Right lobe of liver (tissue), 4 donors: ENCODE results near the gene FOXRED2.

Experiments used
- POLR2A ChIP-seq: fragments of 450-650 bp; IDR thresholded peaks from one replicate; pipeline ENCODE4 v1.6.1; 2017; ENCODE audit warnings: antibody characterized with exemption, mild to moderate bottlenecking
- TF ChIP-seq, protein P1 (sequence below), 4 donors: fragments of 200-600 bp in 3 of 4; fragments of 450-650 bp in 1 of 4; IDR thresholded peaks; one replicate each; pipeline versions ENCODE4 v1.5.1 to v1.8.0; 2016 to 2022; ENCODE audit warnings: antibody characterized with exemption in 4 of 4, mild to moderate bottlenecking in 2 of 4
- donor health status: DM: no; HTN: no; CAD: no.
- donor health status: DM: no; HTN: no; CAD: no.
- donor health status: DM: no; HTN: yes; CAD: no.

DNA sequence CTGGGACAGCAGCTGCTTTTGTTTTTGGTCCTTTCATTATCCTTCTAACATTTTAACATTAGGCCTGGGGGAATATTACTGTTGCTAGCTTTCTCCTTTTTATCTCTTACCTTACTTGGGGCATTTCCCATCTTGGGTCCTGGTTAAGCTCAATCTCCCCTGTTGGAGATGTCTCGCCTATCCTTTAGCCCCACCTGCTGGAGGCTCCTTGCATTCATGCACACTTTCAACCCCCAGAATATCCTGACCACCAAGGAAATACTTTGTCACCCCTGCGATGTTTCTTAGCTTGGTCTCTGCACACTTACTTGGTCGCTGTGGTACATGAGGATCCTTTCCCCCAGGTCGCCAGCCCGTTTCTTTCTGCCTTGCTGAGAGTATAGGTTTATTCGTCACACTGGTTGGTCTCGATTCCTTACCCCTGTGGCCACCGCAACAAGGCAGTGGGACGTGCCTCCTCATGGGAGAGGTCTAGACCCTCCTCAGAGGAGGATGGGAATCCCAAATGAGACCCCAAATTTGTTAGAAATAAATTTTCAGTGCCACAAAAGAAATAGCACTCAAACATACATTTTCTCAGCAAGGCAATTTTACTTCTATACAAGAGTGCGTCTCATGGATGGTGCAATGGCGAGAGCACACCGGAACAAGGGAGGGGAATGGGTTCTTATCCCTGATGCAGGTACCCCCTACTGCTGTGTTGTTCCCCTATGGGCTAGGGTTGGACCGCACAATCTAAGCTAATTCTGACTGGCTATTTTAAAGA lies 20.0 kb downstream of the FOXRED2 start:
- TF ChIP-seq, protein P1, sequence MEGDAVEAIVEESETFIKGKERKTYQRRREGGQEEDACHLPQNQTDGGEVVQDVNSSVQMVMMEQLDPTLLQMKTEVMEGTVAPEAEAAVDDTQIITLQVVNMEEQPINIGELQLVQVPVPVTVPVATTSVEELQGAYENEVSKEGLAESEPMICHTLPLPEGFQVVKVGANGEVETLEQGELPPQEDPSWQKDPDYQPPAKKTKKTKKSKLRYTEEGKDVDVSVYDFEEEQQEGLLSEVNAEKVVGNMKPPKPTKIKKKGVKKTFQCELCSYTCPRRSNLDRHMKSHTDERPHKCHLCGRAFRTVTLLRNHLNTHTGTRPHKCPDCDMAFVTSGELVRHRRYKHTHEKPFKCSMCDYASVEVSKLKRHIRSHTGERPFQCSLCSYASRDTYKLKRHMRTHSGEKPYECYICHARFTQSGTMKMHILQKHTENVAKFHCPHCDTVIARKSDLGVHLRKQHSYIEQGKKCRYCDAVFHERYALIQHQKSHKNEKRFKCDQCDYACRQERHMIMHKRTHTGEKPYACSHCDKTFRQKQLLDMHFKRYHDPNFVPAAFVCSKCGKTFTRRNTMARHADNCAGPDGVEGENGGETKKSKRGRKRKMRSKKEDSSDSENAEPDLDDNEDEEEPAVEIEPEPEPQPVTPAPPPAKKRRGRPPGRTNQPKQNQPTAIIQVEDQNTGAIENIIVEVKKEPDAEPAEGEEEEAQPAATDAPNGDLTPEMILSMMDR (IDR thresholded peaks at IDR 0.05): peak; percentile 47 to 68 (median 56)
- no peak for TF ChIP-seq POLR2A
